Measurements from ENCODE around the gene NRSN1. TPM values are rescaled to one million over a fixed set of nuclear protein-coding genes. Genes with fewer than 3 reads are reported as not detected.

Gene NRSN1
- not detected for total RNA-seq

GRCh38 chr6:24125980-24126379 lies at the start of gene NRSN1:
NRSN1 (plus strand) TSS chr6:24126215; CDS start chr6:24134328, 8,113 bp downstream.
- ATAC-seq (no peak), DNase-seq (ENCODE audit: low spot score) (no peak)
- intact Hi-C loops (cut with DNase I): no loop called here

GRCh38 chr6:24078200-24078599 lies 47.8 kb upstream of the NRSN1 start:
- intact Hi-C loops (cut with DNase I): no loop called here
- DNase-seq (ENCODE audit: low spot score) (no peak), ATAC-seq (no peak)

GRCh38 chr6:24079076-24079475 lies 46.9 kb upstream of the NRSN1 start:
- DNase-seq (ENCODE audit: low spot score) (no peak), ATAC-seq (no peak)
- intact Hi-C loops (cut with DNase I): no loop called here

- DNase-seq (ENCODE audit: low spot score): no peak
- ATAC-seq: no peak
- intact Hi-C loops (cut with DNase I): no loop called here
Measured at GRCh38 chr6:24080711-24081110, 45.3 kb upstream of the NRSN1 start.

GRCh38 chr6:24089736-24090135 lies 36.3 kb upstream of the NRSN1 start:
- DNase-seq (ENCODE audit: low spot score) (no peak), ATAC-seq (no peak)
- intact Hi-C loops (cut with DNase I): no loop called here

- intact Hi-C loops (cut with DNase I): no loop called here
- DNase-seq (ENCODE audit: low spot score) (no peak), ATAC-seq (no peak)
Measured at GRCh38 chr6:24092407-24092806, 33.6 kb upstream of the NRSN1 start.

- intact Hi-C loops (cut with DNase I): no loop called here
- DNase-seq (ENCODE audit: low spot score): no peak
- no peak for ATAC-seq
Measured at GRCh38 chr6:24093381-24093780, 32.6 kb upstream of the NRSN1 start.

- ATAC-seq (no peak), DNase-seq (ENCODE audit: low spot score) (no peak)
Measured at GRCh38 chr6:24099181-24099580, 26.8 kb upstream of the NRSN1 start.

GRCh38 chr6:24100024-24100769 lies 25.8 kb upstream of the NRSN1 start:
- DNase-seq (ENCODE audit: low spot score) (no peak), ATAC-seq (no peak)
- intact Hi-C loops (cut with DNase I): no loop called here

More at GRCh38 chr6:24099181-24099580, 26.8 kb upstream of the NRSN1 start:
- intact Hi-C loops (cut with DNase I): no loop called here

GRCh38 chr6:24100770-24101155 lies 25.3 kb upstream of the NRSN1 start:
- no peak for DNase-seq (ENCODE audit: low spot score)
- ATAC-seq: no peak
- intact Hi-C loops (cut with DNase I): no loop called here

- DNase-seq (ENCODE audit: low spot score): no peak
- ATAC-seq: no peak
- intact Hi-C loops (cut with DNase I): no loop called here
Measured at GRCh38 chr6:24105191-24105590, 20.8 kb upstream of the NRSN1 start.

GRCh38 chr6:24106291-24106690 lies 19.7 kb upstream of the NRSN1 start:
- no peak for ATAC-seq
- intact Hi-C loops (cut with DNase I): no loop called here
- no peak for DNase-seq (ENCODE audit: low spot score)

GRCh38 chr6:24107294-24107693 lies 18.7 kb upstream of the NRSN1 start:
- intact Hi-C loops (cut with DNase I): no loop called here
- ATAC-seq (no peak), DNase-seq (ENCODE audit: low spot score) (no peak)

- DNase-seq (ENCODE audit: low spot score): no peak
- no peak for ATAC-seq
- intact Hi-C loops (cut with DNase I): no loop called here
Measured at GRCh38 chr6:24108056-24108455, 18.0 kb upstream of the NRSN1 start.

GRCh38 chr6:24110417-24110816 lies 15.6 kb upstream of the NRSN1 start:
- DNase-seq (ENCODE audit: low spot score) (no peak), ATAC-seq (no peak)
- intact Hi-C loops (cut with DNase I): no loop called here

- intact Hi-C loops (cut with DNase I): no loop called here
- DNase-seq (ENCODE audit: low spot score) (no peak), ATAC-seq (no peak)
Measured at GRCh38 chr6:24113891-24114290, 12.1 kb upstream of the NRSN1 start.

- intact Hi-C loops (cut with DNase I): no loop called here
Measured at GRCh38 chr6:24117021-24117420, 9.0 kb upstream of the NRSN1 start.

GRCh38 chr6:24122139-24122538 lies 3.9 kb upstream of the NRSN1 start:
- ATAC-seq: no peak
- no peak for DNase-seq (ENCODE audit: low spot score)
- intact Hi-C loops (cut with DNase I): no loop called here

More at GRCh38 chr6:24117021-24117420, 9.0 kb upstream of the NRSN1 start:
- DNase-seq (ENCODE audit: low spot score) (no peak), ATAC-seq (no peak)

- intact Hi-C loops (cut with DNase I): no loop called here
- ATAC-seq (no peak), DNase-seq (ENCODE audit: low spot score) (no peak)
Measured at GRCh38 chr6:24126586-24127192, 674 bp downstream of the NRSN1 start.

- ATAC-seq (no peak), DNase-seq (ENCODE audit: low spot score) (no peak)
- intact Hi-C loops (cut with DNase I): no loop called here
Measured at GRCh38 chr6:24127316-24127715, 1.3 kb downstream of the NRSN1 start.

- no peak for DNase-seq (ENCODE audit: low spot score)
- no peak for ATAC-seq
- intact Hi-C loops (cut with DNase I): no loop called here
Measured at GRCh38 chr6:24131751-24132150, 5.7 kb downstream of the NRSN1 start.

All from sciatic nerve (tissue), 2 donors.